H1 (cell line): ENCODE measurements around the gene NPTN. TPM values are rescaled to one million over a fixed set of nuclear protein-coding genes. Genes with fewer than 3 reads are reported as not detected.

Experiments
- CTCF ChIA-PET: fragments of 300-600 bp; sonication (Branson Sonifier 250); formaldehyde crosslinking; loops from one replicate; lab custom pipeline; 2021; ENCODE audit not compliant: partially characterized antibody; lab: Charles Lee
- POLR2A ChIA-PET: fragments of 300-600 bp; sonication (Branson Sonifier 250); formaldehyde crosslinking; loops from one replicate; lab custom pipeline; 2021; ENCODE audit warnings: inconsistent platforms; ENCODE audit not compliant: partially characterized antibody; lab: Charles Lee
- DNase-seq, 2 experiments: peaks; one replicate each; pipeline versions ENCODE4 v3.0.0 to v3.0.0-alpha.2; 2010 to 2022; ENCODE audit warnings: low spot score in 2 of 2, low read depth in 1 of 2, mixed read lengths in 1 of 2
- FAIRE-seq: peaks from 2 replicates; lab custom pipeline; 2011; peaks lifted over from hg19 to GRCh38; lab: Jason Lieb, UNC
- H2AFZ ChIP-seq: 2 replicates; pipeline ENCODE4 v1.8.1; 2012; ENCODE audit warnings: low read length, inconsistent platforms
- H2AK5ac ChIP-seq: 2 replicates; pipeline ENCODE4 v1.6.1; 2013; ENCODE audit warnings: low read depth, low read length
- H2BK120ac ChIP-seq: replicated peaks from 2 replicates; pipeline ENCODE3; 2013; ENCODE audit warnings: low read depth, low read length, inconsistent platforms
- H2BK12ac ChIP-seq: 2 replicates; pipeline ENCODE4 v1.6.1; 2013; ENCODE audit warnings: low read depth, low read length
- H2BK15ac ChIP-seq: 2 replicates; pipeline ENCODE4 v1.6.1; 2013; ENCODE audit warnings: low read length
- H2BK20ac ChIP-seq: 2 replicates; pipeline ENCODE4 v1.6.1; 2013; ENCODE audit warnings: low read length
- H2BK5ac ChIP-seq: 2 replicates; pipeline ENCODE4 v1.6.1; 2013; ENCODE audit warnings: low read depth, low read length
- H3K14ac ChIP-seq: 2 replicates; pipeline ENCODE4 v1.6.1; 2013; ENCODE audit warnings: inconsistent platforms; ENCODE audit not compliant: insufficient read length
- H3K18ac ChIP-seq: 2 replicates; pipeline ENCODE4 v1.6.1; 2013; ENCODE audit warnings: low read length; ENCODE audit errors: extremely low read depth
- H3K23ac ChIP-seq: 2 replicates; pipeline ENCODE4 v1.6.1; 2013; ENCODE audit warnings: inconsistent platforms; ENCODE audit not compliant: insufficient read length
- H3K23me2 ChIP-seq: 2 replicates; pipeline ENCODE4 v1.6.1; 2013; ENCODE audit warnings: low read depth, low read length
- H3K27ac ChIP-seq: 2 replicates; pipeline ENCODE4 v1.6.1; 2011; ENCODE audit warnings: low read depth, low read length, inconsistent platforms
- H3K27me3 ChIP-seq, 4 experiments: replicated peaks in 1 of 4; 1 replicate in 1 of 4; 2 replicates in 3 of 4; pipeline versions ENCODE4 v1.6.1 to v1.8.1; 2011 to 2013; ENCODE audit warnings: low read length in 3 of 4, mild to moderate bottlenecking in 3 of 4, inconsistent platforms in 2 of 4, mixed read lengths in 2 of 4, moderate library complexity in 1 of 4; ENCODE audit not compliant: control insufficient read depth in 3 of 4, insufficient read depth in 3 of 4; ENCODE audit errors: extremely low read depth in 1 of 4
- H3K36me3 ChIP-seq, 4 experiments: 2 replicates each; pipeline versions ENCODE4 v1.6.1 to v1.8.1; 2011 to 2013; ENCODE audit warnings: mild to moderate bottlenecking in 4 of 4, low read length in 3 of 4, moderate library complexity in 2 of 4, control low read depth in 1 of 4, inconsistent platforms in 1 of 4; ENCODE audit not compliant: insufficient read depth in 4 of 4, control insufficient read depth in 2 of 4
- H3K4ac ChIP-seq: replicated peaks from 2 replicates; pipeline ENCODE3; 2013; ENCODE audit warnings: low read length, low read depth, mixed read lengths, inconsistent platforms; ENCODE audit not compliant: insufficient read length
- H3K4me1 ChIP-seq, 4 experiments: replicated peaks in 1 of 4; 1 replicate in 1 of 4; 2 replicates in 3 of 4; pipeline versions ENCODE4 v1.6.1 to v1.8.1; 2011 to 2013; ENCODE audit warnings: low read length in 3 of 4, inconsistent platforms in 2 of 4, mixed read lengths in 1 of 4; ENCODE audit not compliant: insufficient read depth in 4 of 4, control insufficient read depth in 3 of 4
- H3K4me2 ChIP-seq, 2 experiments: 2 replicates each; pipeline versions ENCODE4 v1.6.1 to v1.8.1; 2011 to 2013; ENCODE audit warnings: low read depth in 2 of 2, low read length in 2 of 2, control low read depth in 1 of 2, inconsistent platforms in 1 of 2, mild to moderate bottlenecking in 1 of 2; ENCODE audit not compliant: insufficient read depth in 1 of 2
- H3K4me3 ChIP-seq, 4 experiments: fragments of 200-600, 300-600 bp in 1 of 4; sonication (generic), shearing (Covaris generic), sonication (Bioruptor Twin) in 1 of 4; 2 replicates each; pipeline versions ENCODE4 v1.5.1 to v1.8.1; 2011 to 2016; ENCODE audit warnings: low read length in 4 of 4, low read depth in 3 of 4, control low read depth in 2 of 4, inconsistent platforms in 2 of 4, mild to moderate bottlenecking in 2 of 4, mixed read lengths in 1 of 4, moderate library complexity in 1 of 4; ENCODE audit not compliant: insufficient read depth in 2 of 4; ENCODE audit errors: extremely low read depth in 1 of 4
- H3K56ac ChIP-seq: replicated peaks from 2 replicates; pipeline ENCODE3; 2013; ENCODE audit warnings: low read depth, mild to moderate bottlenecking, mixed read lengths, low read length, inconsistent platforms; ENCODE audit not compliant: insufficient read length
- H3K79me1 ChIP-seq: 2 replicates; pipeline ENCODE4 v1.6.1; 2013; ENCODE audit warnings: low read depth, low read length, control low read depth
- H3K79me2 ChIP-seq, 2 experiments: 2 replicates each; pipeline versions ENCODE4 v1.6.1 to v1.8.1; 2012 to 2013; ENCODE audit warnings: low read length in 2 of 2, mild to moderate bottlenecking in 2 of 2, inconsistent platforms in 1 of 2; ENCODE audit not compliant: insufficient read depth in 2 of 2, control insufficient read depth in 1 of 2
- H3K9ac ChIP-seq, 4 experiments: replicated peaks in 1 of 4; 1 replicate in 1 of 4; 2 replicates in 3 of 4; pipeline versions ENCODE4 v1.6.1 to v1.8.1; 2011 to 2013; ENCODE audit warnings: low read depth in 3 of 4, low read length in 3 of 4, control low read depth in 2 of 4, mild to moderate bottlenecking in 2 of 4, moderate library complexity in 2 of 4, inconsistent platforms in 1 of 4; ENCODE audit errors: extremely low read depth in 1 of 4
- H3K9me3 ChIP-seq, 2 experiments: 2 replicates each; pipeline versions ENCODE4 v1.6.1 to v1.8.1; 2012 to 2013; ENCODE audit warnings: mild to moderate bottlenecking in 2 of 2, moderate library complexity in 2 of 2, control low read depth in 1 of 2, inconsistent platforms in 1 of 2, low read depth in 1 of 2, low read length in 1 of 2, mixed read lengths in 1 of 2; ENCODE audit not compliant: insufficient read depth in 2 of 2
- H4K20me1 ChIP-seq, 2 experiments: replicated peaks in 1 of 2; 2 replicates each; pipeline versions ENCODE3 to v1.8.1; 2011 to 2013; ENCODE audit warnings: inconsistent platforms in 2 of 2, low read length in 2 of 2, mild to moderate bottlenecking in 1 of 2; ENCODE audit not compliant: insufficient read depth in 2 of 2, control insufficient read depth in 1 of 2
- H4K5ac ChIP-seq: 2 replicates; pipeline ENCODE4 v1.6.1; 2013; ENCODE audit warnings: low read length, low read depth, mixed read lengths, inconsistent platforms; ENCODE audit not compliant: insufficient read length
- H4K8ac ChIP-seq: 2 replicates; pipeline ENCODE4 v1.8.0; 2013; ENCODE audit warnings: mild to moderate bottlenecking, moderate library complexity, low read length, inconsistent platforms; ENCODE audit not compliant: insufficient read depth; ENCODE audit errors: extremely low read depth
- H4K91ac ChIP-seq: replicated peaks from 2 replicates; pipeline ENCODE3; 2013; ENCODE audit warnings: low read length, mixed read lengths, inconsistent platforms; ENCODE audit not compliant: insufficient read length
- ASH2L ChIP-seq: fragments of 200-600, 300-600 bp; sonication (generic); IDR thresholded peaks from one replicate; pipeline ENCODE4 v1.7.1; 2017; ENCODE audit warnings: low read length
- BACH1 ChIP-seq: IDR thresholded peaks from 2 replicates; pipeline ENCODE4 v1.6.1; 2012; ENCODE audit warnings: low read length, improper control_type of control experiment
- BCL11A ChIP-seq, 2 experiments: IDR thresholded peaks; one replicate each; pipeline ENCODE4 v1.6.1; 2011; ENCODE audit warnings: low read depth in 2 of 2, low read length in 2 of 2, mild to moderate bottlenecking in 2 of 2
- CHD1 ChIP-seq: IDR thresholded peaks from 2 replicates; pipeline ENCODE4 v1.6.1; 2012; ENCODE audit warnings: low read depth, low read length, improper control_type of control experiment
- CTBP2 ChIP-seq: IDR thresholded peaks from 2 replicates; pipeline ENCODE4 v1.7.0; 2011; ENCODE audit warnings: borderline replicate concordance, mild to moderate bottlenecking, moderate library complexity, mixed read lengths, low read length; ENCODE audit not compliant: insufficient read depth, insufficient read length
- GTF2F1 ChIP-seq: IDR thresholded peaks from 2 replicates; pipeline ENCODE4 v1.6.1; 2012; ENCODE audit warnings: low read depth, low read length, improper control_type of control experiment, borderline replicate concordance
- KDM1A ChIP-seq: fragments of 200-600, 300-600 bp; sonication (generic); IDR thresholded peaks from 2 replicates; pipeline ENCODE4 v1.7.1; 2016; ENCODE audit warnings: mild to moderate bottlenecking, low read length, borderline replicate concordance
- SAP30 ChIP-seq: fragments of 300-600 bp; sonication (generic); IDR thresholded peaks from 2 replicates; pipeline ENCODE4 v1.7.1; 2012; ENCODE audit warnings: low read length, moderate library complexity, mild to moderate bottlenecking, inconsistent platforms; ENCODE audit not compliant: insufficient read depth, insufficient replicate concordance
- SIN3A ChIP-seq, 2 experiments: IDR thresholded peaks in 1 of 2; conservative IDR thresholded peaks in 1 of 2; 2 replicates each; pipeline ENCODE4 v1.6.1; 2011 to 2012; ENCODE audit warnings: low read length in 2 of 2, improper control_type of control experiment in 1 of 2, low read depth in 1 of 2, mild to moderate bottlenecking in 1 of 2
- SIX5 ChIP-seq: IDR thresholded peaks from 2 replicates; pipeline ENCODE4 v1.6.1; 2011; ENCODE audit warnings: mild to moderate bottlenecking, low read depth, low read length
- SP1 ChIP-seq: IDR thresholded peaks from 2 replicates; pipeline ENCODE4 v1.6.1; 2011; ENCODE audit warnings: low read depth, low read length
- SP4 ChIP-seq: IDR thresholded peaks from 2 replicates; pipeline ENCODE4 v1.6.1; 2012; ENCODE audit warnings: low read length, inconsistent platforms
- YY1 ChIP-seq: IDR thresholded peaks from 2 replicates; pipeline ENCODE4 v1.6.1; 2011; ENCODE audit warnings: low read depth, mild to moderate bottlenecking, low read length
- WGBS, 2 experiments: shearing (Covaris generic) in 1 of 2; methylation state at CpG; one replicate each; pipeline versions ENCODE4 v1.1.6 to v1.1.7; 2013 to 2015; ENCODE audit warnings: low lambda C conversion rate in 2 of 2, mixed read lengths in 2 of 2, inconsistent platforms in 1 of 2, low coverage in 1 of 2, missing lambda C conversion rate in 1 of 2; ENCODE audit not compliant: insufficient replicate concordance in 2 of 2, insufficient coverage in 1 of 2, insufficient read length in 1 of 2; ENCODE audit errors: extremely low coverage in 1 of 2, missing lambda C conversion rate in 1 of 2; 5-methylcytosine and 5-hydroxymethylcytosine counted together
- polyA plus RNA-seq, 7 experiments: library from polyadenylated mRNA; depleted of rRNA in 3 of 7; stranded (reverse) in 5 of 7; unstranded in 2 of 7; fragments of >200 nt in 5 of 7; fragments of 200-250 nt in 2 of 7; gene quantifications; 1 replicate in 5 of 7; 2 replicates in 1 of 7; 4 replicates in 1 of 7; pipeline versions ENCODE4 v1.2.1 to v1.2.3, GENCODE V29; 2011 to 2013; ENCODE audit warnings: missing spikeins in 2 of 7, mixed read lengths in 2 of 7
- total RNA-seq: library from RNA; stranded (reverse); fragmentation: NEBNext Ultra II Directional; extraction: Animal tissue kit (Norgen Biotek cat#: 25700); gene quantifications from 2 replicates; pipeline ENCODE4 v1.2.1, GENCODE V29; 2021

NPTN gene
- total and polyA plus RNA-seq, 2 of the 8 experiments (the other 6 are each of a cell fraction or from before 2014, with no cell fraction given) = 67.0 to 113 TPM

- H3K4ac ChIP-seq = no peak overlapping the region
- no peak overlapping the region for H4K91ac ChIP-seq
- H3K79me1 ChIP-seq = no peaks in the 10 kb centered on the region
- H3K23me2 ChIP-seq = peaks cover 8% of the 10 kb centered on the region; the same call in 1 of the 2 replicates
- H2BK120ac ChIP-seq = no peak overlapping the region
- peak overlapping the region; percentile 36 for H2BK5ac ChIP-seq
- ChIA-PET CTCF (interaction anchor here (0.6 to 19.3 kb wide), 14 partner anchors 12 to 328 kb away, joined by 3 to 448 read pairs (median 8); partner anchors contain the start of gene CD276), POLR2A (interaction anchor here (0.6 to 8.5 kb wide), 8 partner anchors 15 to 160 kb away, joined by 3 to 115 read pairs (median 4); no protein-coding TSS in a partner anchor)
- H3K27ac ChIP-seq = peak overlapping the region; percentile 52; the same call in 1 of the 2 replicates
- peak overlapping the region; percentile 18; the same call in 1 of the 2 replicates for H2BK12ac ChIP-seq
- DNase-seq (no peak), FAIRE-seq (no peak)
- peaks cover 7% of the 10 kb centered on the region in 2 experiments for H4K20me1 ChIP-seq
- peak overlapping the region; percentile 10 to 70 (median 54); a peak in 5 of 8 replicates for H3K4me3 ChIP-seq
- H3K9me3 ChIP-seq = no peaks in the 10 kb centered on the region
- H3K23ac ChIP-seq = no peak overlapping the region
- peaks cover 17 to 37% of the 10 kb centered on the region in 2 experiments for H3K79me2 ChIP-seq
- peak overlapping the region; percentile 43; the same call in 1 of the 2 replicates for H2AFZ ChIP-seq
- no peak overlapping the region for H3K56ac ChIP-seq
- peak overlapping the region; percentile 83; the same call in 1 of the 2 replicates for H2AK5ac ChIP-seq
- peak overlapping the region; percentile 74 to 93 for H3K4me2 ChIP-seq
- H2BK15ac ChIP-seq = 0 out of 2 replicates have a peak overlapping the region, but pooled peaks have one; percentile 34
- no peak overlapping the region for H4K8ac ChIP-seq
- H3K36me3 ChIP-seq = no peaks in the 10 kb centered on the region
- no peaks in the 10 kb centered on the region; a peak in 1 of 7 replicates for H3K27me3 ChIP-seq
- peaks cover 0 to 13% (median 7%) of the 10 kb centered on the region in 4 experiments; a peak in 4 of 7 replicates for H3K4me1 ChIP-seq
- 77% methylated on average over 6 of the region's 6 CpGs; no CpG with 5 or more reads in 1 of the 2 experiments for WGBS, 2 experiments
- no peak overlapping the region for H3K14ac ChIP-seq
- H3K9ac ChIP-seq = peak overlapping the region in 2 of 4 experiments; percentile 79; a peak in 2 of 7 replicates
- H4K5ac ChIP-seq = peak overlapping the region; percentile 19
- H2BK20ac ChIP-seq = no peak overlapping the region
- 0 out of 2 replicates have a peak overlapping the region, but pooled peaks have one; percentile 65 for H3K18ac ChIP-seq
- no peak for TF ChIP-seq SP4
- no peak for TF ChIP-seq CTBP2
- TF ChIP-seq BACH1 = no peak
- no peak for TF ChIP-seq CHD1
- TF ChIP-seq ASH2L = no peak
- no peak for TF ChIP-seq SIN3A (conservative IDR thresholded peaks at IDR 0.05 in 1 of 2, IDR thresholded peaks at IDR 0.05 in 1 of 2; ENCODE audit: low read depth in 1 of 2, low read length in 2 of 2)
- no peak for TF ChIP-seq KDM1A
- TF ChIP-seq GTF2F1 = no peak
- TF ChIP-seq YY1 = no peak
- TF ChIP-seq SAP30 = no peak
- no peak for TF ChIP-seq SP1
- no peak for TF ChIP-seq BCL11A (IDR thresholded peaks at IDR 0.05; ENCODE audit: low read depth in 2 of 2, low read length in 2 of 2)
- no peak for TF ChIP-seq SIX5
These were observed 854 bp upstream of the NPTN start for GRCh38 chr15:73633991-73634495.
